Glomerular endothelial cell (primary cell): Measurements from ENCODE around the gene ASS1. TPM values are rescaled to one million over a fixed set of nuclear protein-coding genes. Genes with fewer than 3 reads are reported as not detected.

Experiments
- DNase-seq: peaks from one replicate; pipeline ENCODE4 v3.0.0-alpha.2; 2011; ENCODE audit warnings: low read depth, low spot score; ENCODE audit errors: extremely low read depth
- total RNA-seq: library from RNA; depleted of rRNA; stranded (reverse); fragments of >200 nt; gene quantifications from 2 replicates; pipeline ENCODE4 v1.2.3, GENCODE V29; 2015

The ASS1 gene
- total RNA-seq, 1 donor from 2014 or later = 6.2 TPM

DNA sequence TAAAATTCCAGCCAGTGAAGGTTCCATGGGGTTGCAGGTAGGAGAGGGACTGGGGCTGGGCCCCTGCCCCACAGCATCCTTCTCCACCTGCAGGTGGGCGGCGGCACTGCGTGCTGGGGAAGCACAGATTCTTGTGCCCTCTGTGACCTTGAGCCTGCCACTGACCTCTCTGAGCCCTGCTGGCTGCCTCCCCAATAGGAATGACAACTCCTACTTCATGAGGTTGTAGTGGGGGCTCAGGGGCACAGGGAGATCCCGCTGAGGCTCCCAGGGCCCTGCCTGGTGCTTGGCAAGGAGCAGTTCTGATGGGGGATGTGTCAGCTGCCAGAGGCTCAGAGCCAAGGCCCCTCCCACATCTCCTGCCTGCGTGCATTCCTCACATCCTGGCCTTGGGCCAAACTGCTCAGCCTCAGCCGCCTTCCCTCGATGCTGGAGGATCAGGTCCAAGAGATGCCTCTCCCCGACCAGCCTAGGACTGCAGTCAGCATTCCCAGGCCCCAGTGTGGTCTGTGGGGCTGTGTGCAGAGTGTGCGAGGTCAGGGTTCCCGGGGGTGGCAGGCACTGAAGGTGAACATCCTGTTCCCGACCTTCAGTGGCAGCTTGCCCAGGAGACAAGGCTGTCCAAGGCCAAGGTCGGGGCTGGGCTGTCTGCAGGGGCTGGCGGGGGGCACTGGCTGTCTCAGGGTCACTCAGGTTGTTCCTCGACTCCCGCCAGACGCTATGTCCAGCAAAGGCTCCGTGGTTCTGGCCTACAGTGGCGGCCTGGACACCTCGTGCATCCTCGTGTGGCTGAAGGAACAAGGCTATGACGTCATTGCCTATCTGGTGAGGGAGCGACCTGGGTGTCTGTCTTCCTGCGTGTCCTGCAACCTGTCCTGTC, 7.0 kb downstream of the ASS1 start:
- DNase-seq = peak; percentile 52

DNA sequence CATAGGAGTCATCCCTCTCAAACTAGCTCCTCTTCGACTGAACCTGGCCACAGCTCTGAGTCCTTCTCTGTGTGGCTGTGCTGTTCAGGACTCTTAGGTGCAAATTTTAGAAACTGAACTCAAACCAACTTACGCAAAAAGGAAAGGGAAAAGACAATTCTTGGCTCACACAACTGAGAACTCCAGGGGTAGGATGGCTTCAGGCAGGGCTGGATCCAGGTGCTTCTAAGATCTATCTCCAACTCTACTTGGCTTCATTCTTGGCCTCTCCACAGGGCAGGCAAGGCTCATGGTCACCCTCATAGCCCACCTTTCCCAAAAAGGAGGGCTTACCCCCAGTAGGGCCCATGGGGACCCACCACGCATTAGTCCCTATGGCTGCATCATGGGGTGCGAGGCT, 8.1 kb downstream of the ASS1 start:
- no peak for DNase-seq

DNA sequence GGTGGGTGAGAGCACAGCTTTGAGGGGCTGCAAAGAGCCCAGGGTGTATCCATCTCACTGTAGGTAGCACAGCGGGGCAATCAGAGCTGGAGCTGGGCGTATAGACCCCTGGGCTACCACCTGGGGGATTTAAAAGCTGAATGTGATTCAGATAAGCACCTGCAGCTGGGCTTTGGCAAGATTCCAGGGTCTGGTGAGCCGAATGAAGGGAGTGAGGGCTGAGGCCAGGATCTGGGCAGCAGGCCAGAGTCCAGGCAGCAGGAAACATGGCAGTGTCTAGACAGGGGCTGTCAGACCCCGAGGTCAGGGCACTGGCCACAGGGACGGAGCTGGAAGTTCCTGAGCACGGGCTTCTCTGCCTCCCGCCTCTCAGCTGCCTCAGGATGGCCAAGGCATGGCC, 8.7 kb downstream of the ASS1 start:
- peak; percentile 7 for DNase-seq

DNA sequence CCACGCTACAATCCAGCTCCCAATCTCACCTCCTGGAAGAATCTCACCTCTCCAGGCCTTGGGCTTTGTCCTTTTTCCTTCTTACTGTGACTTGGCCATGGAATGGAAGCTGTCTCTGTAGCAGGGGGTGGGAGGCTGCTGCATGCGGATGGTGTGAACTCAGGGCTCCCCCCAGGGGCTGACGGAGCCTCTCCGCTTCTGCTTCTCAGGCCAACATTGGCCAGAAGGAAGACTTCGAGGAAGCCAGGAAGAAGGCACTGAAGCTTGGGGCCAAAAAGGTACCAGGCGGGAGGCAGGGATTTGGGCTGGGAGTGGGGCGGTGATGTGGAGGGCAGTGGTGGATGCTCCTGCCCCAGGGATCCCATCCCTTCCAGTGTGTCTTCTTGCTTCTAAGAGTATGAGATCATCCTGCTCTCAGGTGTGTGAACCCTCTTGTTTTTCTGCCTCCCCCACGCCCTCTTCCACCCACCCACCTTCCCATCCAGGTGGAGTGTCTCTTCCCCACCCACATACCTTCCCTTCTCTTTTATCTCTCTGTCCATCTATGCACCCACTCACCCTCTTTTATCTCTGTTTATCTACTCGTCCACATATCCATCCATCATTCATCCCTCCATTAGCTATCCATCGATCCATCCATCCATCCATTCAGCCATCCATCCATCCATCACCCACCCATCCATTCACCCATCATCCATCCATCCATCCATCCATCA, 9.5 kb downstream of the ASS1 start:
- no peak for DNase-seq

DNA sequence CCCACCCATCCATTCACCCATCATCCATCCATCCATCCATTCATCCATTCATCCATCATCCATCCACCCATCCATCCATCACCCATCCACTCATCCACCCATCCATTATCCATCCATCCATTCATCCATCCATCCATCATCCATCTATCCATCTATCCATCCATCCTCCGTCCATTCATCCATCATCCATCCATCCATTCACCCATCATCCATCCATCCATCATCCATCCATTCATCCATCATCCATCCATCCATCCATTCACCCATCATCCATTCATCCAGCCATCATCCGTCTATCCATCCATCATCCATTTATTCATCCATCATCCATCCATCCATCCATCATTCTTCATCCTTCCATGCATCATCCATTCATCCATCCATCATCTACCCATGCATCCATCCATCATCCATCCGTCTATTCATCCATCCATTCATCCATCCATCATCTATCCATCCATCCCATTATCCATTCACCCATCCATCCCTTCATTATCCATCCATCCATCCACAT, 10.1 kb downstream of the ASS1 start:
- no peak for DNase-seq

DNA sequence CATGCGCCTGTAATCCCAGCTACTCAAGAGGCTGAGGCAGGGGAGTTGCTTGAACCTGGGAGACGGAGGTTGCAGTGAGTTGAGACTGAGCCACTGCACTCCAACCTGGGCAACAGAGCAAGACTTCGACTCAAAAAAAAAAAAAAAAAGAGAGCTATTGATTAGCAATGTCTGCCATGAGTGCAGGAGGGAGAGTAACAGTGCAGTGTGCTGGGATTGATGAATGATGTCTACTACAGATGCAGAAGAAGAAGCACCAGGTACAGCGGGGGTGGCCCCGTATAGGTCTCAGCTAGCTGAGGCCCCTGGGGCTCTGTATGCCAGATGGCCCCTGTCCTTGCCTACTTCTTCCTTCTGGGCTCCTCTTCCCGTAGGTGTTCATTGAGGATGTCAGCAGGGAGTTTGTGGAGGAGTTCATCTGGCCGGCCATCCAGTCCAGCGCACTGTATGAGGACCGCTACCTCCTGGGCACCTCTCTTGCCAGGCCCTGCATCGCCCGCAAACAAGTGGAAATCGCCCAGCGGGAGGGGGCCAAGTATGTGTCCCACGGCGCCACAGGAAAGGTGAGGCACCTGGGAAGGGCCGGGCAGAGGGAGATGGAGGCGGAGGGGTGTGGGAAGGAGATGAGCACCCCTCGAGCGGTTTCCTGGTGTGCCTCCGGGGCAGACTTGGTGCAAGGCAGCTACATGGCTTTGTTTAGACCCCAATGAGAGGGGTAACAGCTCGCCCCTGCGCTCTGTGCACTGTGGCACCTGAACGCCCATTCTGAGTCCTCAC, 13.5 kb downstream of the ASS1 start:
- no peak for DNase-seq

DNA sequence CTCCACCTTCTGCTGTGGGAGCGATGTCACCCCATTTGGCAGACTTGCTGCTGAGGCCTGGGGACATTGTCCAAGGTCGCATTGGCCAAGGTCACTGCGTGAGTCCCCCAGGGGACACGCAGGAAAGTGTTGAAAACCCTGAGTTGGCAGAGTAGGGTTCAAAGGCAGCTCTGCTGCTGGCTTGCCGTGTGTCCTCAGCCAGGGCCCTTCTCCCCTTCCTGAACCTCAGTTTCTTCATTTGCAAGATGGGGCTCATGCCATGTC, 14.0 kb downstream of the ASS1 start:
- no peak for DNase-seq

DNA sequence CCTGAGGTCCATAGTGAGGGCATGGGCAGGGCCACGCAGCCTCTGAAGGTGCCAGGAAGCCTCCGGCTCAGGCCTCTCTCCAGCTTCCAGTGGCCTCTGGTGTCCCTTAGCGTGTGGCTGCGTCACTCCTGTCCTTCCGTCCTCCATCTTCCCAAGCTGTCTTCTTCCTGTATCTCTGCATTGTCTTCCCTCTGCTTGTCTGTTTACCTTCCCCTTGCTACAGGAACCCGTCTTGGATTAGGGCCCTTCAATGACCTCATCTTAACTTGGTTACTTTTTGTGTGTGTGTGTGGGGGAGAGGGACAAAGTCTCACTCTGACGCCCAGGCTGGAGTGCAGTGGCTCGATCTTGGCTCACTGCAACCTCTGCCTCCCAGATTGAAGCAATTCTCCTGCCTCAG, 14.4 kb downstream of the ASS1 start:
- no peak for DNase-seq

DNA sequence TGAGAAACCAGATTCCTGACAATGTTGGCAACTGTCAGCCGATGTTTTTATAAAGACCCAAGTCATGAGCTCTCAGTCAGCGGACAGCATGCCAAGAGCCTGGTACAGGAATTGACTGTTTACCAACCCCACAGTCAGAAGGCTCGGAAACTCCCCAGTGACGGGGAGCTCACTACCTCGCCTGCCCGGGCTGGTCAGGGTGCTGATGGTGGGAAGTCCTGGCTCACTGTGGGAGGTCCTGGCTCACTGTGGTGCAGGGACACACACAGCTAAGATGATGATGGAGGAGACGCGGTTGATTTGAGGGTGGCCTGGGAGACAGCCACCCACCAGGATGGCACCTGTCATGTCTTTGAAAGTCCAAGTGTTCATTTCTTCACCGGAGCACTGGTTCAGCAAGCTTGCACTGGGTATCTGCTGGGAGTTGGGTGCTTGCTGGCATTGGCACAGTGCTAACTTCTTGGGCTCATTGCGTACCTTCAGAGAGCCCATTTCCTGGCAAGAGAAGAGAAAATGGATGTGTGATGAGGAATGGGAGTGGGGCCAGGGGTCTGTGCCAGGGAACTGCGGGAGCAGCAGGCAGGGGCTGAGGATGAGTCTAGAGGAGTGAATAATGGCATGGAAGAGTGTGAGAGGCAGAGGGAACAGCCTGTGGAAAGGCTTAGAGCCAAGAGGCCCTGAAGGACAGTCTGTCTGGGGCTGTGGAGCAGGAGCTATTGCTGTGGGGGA, 15.3 kb downstream of the ASS1 start:
- no peak for DNase-seq

DNA sequence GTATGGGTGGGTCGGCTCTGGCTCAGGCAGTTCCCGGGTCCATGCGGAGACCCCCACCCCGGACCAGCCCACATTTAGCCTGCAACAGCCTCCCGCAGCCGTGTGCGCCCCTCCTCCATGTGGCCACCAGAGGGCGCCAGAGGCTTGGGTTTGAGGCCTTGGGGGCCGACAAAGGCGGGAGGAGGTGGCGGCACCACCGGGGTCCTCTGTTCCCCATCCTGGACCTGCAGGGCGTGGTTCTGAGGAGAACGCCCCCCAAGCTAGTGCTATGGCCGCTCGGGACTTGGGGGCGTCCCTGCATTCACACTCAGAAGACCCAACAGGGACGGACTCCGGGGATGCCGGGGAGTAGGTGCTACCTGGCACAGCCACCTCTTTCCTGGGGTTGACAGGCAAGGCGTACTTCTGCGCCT, 16.5 kb downstream of the ASS1 start:
- DNase-seq = no peak

DNA sequence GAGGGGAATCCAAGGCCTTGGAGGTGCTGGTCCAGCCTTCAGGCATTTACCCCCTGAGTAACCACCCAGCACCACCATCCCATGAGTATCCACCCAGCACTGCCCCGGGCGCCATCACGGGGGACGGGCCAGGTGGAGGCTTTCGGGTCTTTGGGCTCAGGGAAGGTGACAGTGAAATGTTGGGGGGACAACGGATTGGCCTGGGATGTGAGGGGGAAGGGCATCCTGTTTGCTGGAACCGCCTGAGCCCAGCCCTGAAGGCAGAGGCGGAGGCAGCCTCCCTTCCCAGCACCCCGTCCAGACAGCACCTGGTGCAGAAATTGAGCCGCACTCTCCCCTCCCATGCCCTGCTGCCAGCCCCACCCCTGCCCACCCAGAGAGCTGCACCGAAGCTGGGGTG, 17.0 kb downstream of the ASS1 start:
- DNase-seq = no peak

DNA sequence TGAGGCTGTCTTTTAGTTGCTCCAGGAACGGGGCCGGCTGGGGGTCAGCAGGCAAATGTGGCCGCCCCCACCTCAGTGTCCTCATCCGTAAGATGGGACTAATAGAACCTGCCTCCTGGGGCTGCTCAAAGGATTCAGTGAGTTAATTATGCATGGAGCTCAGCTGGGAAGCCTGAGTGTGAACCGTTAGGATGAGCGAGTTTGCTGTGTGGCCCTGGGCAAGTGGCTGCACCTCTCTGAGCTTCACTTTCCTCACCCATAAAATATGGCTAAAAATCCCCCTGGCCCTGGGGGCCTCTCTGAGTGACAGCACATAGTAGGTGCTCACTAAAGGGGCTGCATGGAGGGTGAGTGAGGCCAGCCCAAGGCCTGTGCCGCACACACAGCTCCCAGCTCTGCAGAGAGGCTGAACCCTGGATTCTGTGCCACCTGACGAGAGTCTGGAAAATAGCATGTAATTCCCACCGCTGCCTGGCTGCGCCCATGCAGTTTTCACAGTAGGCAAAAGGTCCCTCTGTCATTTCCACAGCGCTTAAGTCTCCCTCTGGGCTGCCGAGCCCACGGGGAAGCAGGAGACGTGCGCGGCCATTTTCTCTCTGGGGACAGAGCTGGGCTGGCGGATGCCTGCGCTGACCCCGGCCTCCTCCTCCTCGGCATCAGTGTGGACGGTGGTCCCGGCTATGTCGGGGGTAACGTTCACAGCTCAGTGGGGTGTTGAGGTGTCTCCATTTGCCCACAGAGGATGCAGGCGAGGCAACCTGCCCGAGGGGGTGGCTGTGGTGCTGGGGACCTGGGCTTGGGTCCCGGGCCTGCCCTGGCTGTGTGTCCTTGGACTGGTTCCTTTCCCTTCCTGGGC, 18.2 kb downstream of the ASS1 start:
- DNase-seq = no peak

DNA sequence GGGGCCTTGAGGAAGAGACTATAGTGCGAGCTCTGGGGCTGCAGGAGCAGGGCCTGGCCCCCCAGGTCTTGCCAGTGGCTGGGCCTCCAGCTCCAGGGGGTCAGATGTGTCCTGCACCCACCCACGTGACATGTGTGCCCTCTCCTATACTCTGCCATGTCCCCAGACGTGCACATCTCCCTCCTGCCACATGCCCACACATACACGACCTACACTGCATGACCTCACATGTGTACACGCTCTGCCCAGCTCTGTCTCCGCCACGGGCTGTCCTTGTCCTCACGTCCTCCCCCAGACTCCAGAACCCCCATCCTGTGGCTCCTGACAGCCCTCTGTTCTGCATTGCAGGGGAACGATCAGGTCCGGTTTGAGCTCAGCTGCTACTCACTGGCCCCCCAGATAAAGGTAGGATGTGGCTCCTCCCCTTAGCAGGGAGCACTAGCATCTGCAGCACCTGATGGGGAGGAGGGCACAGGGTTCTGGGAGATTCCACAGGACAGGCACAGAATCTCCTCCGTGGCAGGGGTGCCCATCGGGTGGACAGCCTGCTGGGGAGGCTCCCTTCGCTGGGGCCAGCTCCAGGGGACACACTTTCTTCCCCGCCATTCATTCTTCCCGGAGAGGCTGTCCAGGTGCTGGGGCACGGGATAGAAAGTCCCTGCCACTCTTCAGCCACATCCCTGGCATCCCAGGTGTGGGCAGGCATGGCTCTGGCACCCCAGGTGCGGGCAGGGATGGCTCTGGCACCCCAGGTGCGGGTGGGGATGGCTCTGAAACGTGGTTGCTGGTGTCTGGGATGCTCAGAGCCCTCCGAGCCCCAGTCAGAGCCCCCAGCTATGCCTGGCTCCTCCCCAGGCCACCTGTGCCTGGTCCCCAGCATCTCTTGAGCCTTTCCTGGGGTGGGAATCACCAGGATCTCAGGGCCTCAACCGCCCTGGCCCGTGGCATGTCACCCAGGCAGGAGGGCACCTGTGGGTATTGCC, 19.3 kb downstream of the ASS1 start:
- DNase-seq = no peak

DNA sequence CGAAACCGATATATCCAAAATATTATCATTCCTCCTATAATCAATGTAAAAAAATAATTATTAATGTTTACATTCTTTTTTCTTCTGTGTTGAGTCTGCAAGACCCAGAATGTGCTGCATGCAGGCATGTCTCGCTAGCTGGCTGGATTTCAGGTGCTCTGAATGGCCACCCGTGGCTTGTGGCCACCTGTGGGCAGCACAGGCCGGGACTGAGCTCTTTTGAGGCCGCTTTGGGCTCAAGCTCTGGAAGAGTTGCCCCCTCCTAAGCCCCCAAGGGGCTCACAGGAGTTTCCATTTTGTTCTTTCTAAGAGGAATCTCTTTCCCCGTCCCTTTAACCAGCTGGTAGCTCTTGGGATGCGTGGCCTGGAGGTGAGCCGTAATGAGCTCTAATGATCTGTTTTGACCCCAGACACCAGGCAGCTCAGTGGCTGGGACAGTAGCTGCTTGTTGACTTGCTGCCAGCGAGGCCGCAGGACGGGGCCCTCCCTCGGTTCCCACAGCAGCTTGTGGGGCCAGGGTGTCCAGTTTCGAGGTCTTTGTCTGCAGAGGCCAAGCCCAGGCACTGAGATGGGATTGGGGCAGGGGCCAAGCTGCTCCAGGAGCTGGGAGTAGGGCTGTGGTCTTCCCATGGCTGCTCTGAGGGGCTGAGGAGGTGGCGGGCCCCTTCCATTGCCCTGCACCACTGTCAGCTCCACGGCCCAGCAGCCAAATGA, 20.8 kb downstream of the ASS1 start:
- DNase-seq = no peak

DNA sequence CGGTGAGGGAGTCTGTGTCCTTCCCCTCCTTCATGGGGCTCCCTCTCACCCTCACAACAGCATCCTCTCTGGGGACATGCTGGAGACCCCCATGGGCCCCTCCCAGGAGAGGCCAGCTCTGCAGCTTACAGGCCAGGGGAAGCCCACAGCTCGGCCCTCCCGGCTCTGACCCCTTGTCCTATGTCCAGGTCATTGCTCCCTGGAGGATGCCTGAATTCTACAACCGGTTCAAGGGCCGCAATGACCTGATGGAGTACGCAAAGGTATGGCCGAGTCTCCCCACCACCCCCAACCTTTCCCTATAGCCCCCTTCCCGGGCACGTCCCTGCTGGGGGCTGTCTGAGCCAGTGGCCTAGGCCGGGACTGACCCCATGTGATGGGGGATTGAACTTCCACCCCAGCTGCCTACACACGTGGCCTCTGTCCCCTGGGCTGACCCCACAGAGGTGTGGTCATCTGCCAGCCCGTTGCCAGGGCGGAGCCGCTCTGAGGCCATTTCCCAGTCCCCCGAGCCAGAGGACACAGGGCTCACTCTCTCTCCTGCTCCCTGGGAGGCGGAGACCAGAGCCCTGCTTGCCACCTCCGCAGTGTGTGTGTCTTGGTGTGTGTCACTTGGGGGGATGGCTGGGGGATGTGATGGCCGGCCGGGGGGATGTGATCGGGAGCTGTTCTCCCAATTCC, 21.9 kb downstream of the ASS1 start:
- no peak for DNase-seq

DNA sequence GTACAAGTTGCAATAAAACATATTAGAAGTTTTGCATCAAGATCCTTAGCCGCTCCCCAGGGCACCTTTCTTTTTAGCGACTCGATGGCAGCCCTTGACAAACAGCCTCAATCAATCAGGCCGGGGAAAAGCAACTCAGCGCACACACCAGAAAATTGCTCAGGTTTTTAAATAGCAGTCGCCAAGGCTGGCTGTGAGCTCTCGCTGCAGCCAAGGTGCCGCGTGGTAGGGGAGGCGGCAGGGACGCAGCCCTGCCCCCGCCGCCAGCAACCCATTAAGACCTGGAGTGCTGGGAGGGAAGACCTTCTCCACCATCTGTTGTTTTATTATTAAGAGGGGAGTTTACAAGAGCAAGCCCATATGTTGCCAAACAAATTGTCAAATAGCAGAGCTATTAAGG, 22.6 kb downstream of the ASS1 start:
- no peak for DNase-seq

DNA sequence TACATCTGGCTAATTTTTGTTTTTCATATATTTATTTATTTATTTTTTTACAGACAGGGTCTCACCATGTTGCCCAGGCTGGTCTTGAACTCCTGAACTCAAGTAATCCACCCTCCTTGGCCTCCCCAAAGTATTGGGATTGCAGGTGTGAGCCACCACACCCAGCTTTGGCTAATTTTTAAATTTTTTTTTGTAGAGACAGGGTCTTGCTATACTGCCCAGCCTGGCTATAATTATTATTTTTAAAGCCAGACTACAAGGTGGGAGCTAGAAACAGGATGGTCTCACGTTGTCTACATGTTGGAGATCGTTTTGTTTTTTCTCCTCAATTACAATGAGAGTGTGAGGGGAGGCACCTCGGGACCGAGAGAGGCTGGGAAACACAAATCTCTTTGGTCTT, 23.8 kb downstream of the ASS1 start:
- DNase-seq = no peak

DNA sequence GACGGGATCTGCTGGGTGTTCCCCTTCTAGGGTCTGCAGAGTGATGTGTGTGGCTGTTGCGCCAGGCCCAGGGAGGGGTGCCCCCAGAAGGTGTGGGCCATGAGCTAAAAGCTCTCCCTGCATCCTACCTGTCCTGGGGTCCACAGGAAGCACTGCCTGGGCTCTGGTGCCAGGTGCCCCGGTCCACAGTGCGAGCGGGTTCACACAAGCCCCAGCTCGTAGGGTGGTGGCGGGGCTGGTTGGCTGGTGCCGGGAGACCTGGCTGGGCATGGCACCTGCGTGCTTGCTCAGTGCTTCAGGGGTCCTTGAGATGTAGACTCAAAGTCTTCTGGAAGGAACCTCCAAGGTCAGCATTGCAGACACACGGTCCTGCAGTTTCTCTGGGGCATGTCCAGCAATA, 25.5 kb downstream of the ASS1 start:
- DNase-seq = no peak
